ENCODE data around the gene BSN.

The BSN gene, protein sequence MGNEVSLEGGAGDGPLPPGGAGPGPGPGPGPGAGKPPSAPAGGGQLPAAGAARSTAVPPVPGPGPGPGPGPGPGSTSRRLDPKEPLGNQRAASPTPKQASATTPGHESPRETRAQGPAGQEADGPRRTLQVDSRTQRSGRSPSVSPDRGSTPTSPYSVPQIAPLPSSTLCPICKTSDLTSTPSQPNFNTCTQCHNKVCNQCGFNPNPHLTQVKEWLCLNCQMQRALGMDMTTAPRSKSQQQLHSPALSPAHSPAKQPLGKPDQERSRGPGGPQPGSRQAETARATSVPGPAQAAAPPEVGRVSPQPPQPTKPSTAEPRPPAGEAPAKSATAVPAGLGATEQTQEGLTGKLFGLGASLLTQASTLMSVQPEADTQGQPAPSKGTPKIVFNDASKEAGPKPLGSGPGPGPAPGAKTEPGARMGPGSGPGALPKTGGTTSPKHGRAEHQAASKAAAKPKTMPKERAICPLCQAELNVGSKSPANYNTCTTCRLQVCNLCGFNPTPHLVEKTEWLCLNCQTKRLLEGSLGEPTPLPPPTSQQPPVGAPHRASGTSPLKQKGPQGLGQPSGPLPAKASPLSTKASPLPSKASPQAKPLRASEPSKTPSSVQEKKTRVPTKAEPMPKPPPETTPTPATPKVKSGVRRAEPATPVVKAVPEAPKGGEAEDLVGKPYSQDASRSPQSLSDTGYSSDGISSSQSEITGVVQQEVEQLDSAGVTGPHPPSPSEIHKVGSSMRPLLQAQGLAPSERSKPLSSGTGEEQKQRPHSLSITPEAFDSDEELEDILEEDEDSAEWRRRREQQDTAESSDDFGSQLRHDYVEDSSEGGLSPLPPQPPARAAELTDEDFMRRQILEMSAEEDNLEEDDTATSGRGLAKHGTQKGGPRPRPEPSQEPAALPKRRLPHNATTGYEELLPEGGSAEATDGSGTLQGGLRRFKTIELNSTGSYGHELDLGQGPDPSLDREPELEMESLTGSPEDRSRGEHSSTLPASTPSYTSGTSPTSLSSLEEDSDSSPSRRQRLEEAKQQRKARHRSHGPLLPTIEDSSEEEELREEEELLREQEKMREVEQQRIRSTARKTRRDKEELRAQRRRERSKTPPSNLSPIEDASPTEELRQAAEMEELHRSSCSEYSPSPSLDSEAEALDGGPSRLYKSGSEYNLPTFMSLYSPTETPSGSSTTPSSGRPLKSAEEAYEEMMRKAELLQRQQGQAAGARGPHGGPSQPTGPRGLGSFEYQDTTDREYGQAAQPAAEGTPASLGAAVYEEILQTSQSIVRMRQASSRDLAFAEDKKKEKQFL (N-terminal part only)

GRCh38 chr3:49553692-49554632 lies at the start of gene BSN:
BSN (plus strand) TSS chr3:49554477; CDS start chr3:49554603, 126 bp downstream.
- DNase-seq: peak; percentile 25

- no peak for DNase-seq
Measured at GRCh38 chr3:49506906-49507305, 47.4 kb upstream of the BSN start.

- no peak for DNase-seq
Measured at GRCh38 chr3:49509028-49509561, 45.2 kb upstream of the BSN start.

DNA sequence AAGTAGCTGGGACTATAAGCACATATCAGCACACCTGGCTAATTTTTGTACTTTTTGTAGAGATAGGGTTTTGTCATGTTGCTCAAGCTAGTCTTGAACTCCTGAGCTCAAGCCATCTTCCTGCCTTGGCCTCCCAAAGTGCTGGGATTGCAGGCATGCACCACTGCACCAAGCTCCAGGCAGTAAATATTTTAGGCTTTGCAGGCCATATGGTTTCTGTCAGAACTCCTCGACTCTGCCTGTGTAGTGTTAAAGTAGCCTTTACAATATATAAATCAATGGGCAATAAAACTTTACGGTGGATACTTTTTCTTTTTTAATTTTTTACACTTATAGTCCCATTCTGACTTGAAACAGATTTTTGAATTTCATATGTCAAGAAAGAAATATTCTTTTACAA lies 42.6 kb upstream of the BSN start:
- no peak for DNase-seq

- no peak for DNase-seq
Measured at GRCh38 chr3:49512781-49513355, 41.4 kb upstream of the BSN start.

- no peak for DNase-seq
Measured at GRCh38 chr3:49513494-49514124, 40.7 kb upstream of the BSN start.

DNA sequence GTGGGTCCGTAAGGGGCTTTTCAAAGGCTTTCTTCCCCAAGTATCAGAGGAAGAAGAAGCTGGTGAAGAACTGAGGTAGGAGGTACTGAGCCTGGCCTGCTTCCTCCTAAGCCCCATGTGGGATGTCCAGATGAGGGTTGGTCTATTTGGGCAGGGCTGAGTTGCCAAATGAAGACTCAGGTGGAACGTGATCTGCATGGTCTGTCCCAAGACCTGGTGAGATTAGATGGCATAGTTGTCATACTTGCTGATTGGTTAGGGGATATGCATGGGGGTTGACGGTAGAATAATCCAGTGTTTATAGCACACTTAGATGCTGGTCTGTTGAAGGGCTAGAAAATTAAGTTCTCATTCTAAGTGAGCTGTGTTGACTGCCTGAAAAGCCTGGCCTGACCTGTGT lies 36.3 kb upstream of the BSN start:
- no peak for DNase-seq

DNA sequence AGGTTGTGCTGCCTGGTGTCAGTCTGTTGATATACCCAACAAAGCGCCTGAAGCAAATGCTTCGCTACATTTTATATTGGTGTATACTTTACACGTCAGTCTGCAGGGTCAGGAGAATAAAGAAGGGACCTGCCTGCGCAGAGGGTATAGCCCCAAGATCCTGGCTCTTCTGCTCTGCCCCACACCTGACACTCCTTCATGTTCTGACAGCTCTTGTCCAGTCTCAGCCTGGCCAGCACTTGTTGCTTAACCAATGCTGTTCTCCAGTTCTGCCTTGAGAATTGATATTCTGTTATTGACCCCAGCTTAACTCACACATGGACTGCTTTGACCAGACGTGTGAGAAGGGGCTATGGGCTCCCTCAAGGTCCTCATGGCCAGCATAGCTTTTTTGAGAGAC lies 35.8 kb upstream of the BSN start:
- no peak for DNase-seq

DNA sequence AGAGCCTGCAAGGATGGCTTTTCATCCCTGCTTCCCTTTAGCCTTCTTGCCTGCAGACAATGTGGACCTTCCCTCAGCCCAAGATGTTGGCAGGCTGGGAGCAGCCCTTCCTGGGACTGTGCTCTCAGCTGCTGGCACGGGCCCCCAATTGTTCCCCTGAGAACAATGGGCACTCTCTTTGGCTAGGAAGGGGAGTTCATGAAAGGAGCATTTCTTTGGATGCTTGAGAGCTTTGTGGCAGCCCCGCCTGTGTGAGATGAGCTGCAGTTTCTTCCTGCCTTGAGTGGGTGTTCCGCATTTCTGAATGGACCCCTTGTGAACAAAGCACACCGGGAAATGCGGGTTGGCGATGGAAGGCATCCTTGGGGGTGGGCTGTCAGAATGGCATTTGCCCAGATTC lies 35.0 kb upstream of the BSN start:
- DNase-seq: no peak

- DNase-seq: no peak
Measured at GRCh38 chr3:49519916-49520385, 34.3 kb upstream of the BSN start.

- no peak for DNase-seq
Measured at GRCh38 chr3:49523756-49524747, 30.2 kb upstream of the BSN start.

GRCh38 chr3:49529567-49529966 lies 24.7 kb upstream of the BSN start:
- DNase-seq: no peak

- DNase-seq: no peak
Measured at GRCh38 chr3:49530231-49530630, 24.0 kb upstream of the BSN start.

DNA sequence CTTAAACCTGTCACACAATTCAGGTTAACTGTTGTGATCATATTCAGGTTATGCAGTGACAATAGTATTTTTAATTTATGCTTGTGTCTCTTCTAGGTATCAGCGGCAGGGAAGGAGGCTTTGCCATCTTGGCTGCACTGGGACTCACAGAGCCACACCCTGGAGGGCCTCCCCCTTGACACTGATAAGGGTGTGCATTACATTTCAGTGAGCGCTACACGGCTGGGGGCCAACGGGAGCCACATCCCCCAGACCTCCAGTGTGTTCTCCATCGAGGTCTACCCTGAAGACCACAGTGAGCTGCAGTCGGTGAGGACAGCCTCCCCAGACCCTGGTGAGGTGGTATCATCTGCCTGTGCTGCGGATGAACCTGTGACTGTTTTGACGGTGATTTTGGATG lies 23.6 kb upstream of the BSN start:
- no peak for DNase-seq

DNA sequence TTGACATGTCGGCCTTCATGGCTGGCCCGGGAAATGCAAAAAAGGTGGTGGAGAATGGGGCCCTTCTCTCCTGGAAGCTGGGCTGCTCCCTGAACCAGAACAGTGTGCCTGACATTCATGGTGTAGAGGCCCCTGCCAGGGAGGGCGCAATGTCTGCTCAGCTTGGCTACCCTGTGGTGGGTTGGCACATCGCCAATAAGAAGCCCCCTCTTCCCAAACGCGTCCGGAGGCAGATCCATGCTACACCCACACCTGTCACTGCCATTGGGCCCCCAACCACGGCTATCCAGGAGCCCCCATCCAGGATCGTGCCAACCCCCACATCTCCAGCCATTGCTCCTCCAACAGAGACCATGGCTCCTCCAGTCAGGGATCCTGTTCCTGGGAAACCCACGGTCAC lies 23.1 kb upstream of the BSN start:
- no peak for DNase-seq

DNA sequence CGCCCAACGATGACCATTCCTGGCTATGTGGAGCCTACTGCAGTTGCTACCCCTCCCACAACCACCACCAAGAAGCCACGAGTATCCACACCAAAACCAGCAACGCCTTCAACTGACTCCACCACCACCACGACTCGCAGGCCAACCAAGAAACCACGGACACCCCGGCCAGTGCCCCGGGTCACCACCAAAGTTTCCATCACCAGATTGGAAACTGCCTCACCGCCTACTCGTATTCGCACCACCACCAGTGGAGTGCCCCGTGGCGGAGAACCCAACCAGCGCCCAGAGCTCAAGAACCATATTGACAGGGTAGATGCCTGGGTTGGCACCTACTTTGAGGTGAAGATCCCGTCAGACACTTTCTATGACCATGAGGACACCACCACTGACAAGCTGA lies 22.6 kb upstream of the BSN start:
- no peak for DNase-seq

DNA sequence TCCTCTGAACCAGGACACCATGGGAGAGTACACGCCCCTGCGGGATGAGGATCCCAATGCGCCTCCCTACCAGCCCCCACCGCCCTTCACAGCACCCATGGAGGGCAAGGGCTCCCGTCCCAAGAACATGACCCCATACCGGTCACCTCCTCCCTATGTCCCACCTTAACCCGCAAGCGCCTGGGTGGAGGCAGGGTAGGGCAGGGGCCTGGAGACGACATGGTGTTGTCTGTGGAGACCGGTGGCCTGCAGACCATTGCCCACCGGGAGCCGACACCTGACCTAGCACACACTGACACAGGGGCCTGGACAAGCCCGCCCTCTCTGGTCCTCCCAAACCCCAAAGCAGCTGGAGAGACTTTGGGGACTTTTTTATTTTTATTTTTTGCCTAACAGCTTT lies 21.2 kb upstream of the BSN start:
- no peak for DNase-seq

- no peak for DNase-seq
Measured at GRCh38 chr3:49533786-49534519, 20.3 kb upstream of the BSN start.

All from DMS 273 treated with DMSO at 0.1 percent for 48 hours (cell line).